Measurements from ENCODE around the gene SIM2. TPM values are rescaled to one million over a fixed set of nuclear protein-coding genes. Genes with fewer than 3 reads are reported as not detected.
"Not testable (repeated sequence)": the region's sequence is repeated elsewhere in the genome, so short reads cannot be mapped to it uniquely, and the experiment has no call there.

The SIM2 gene
- polyA plus RNA-seq, 6 donors from 2014 or later = 0.05 to 0.08 TPM; not detected in 4

DNA sequence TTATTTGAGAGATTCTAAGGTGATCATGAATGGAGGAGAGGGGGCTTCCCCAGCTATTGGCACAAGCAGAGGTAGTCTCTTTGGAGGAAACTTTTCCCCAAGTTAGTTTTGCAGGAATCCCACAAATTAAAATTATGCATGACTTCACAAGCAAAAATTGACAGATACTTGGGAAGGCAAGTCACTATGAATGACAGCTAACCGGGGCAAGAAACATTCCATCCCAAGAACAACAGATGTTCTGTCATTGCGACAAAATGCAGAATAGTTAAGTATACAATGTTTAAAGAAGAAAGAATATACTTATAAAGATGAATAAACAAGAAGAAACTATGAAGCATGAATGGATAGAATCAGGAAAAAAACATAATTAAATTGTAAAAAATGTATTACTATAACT, 27.1 kb upstream of the SIM2 start:
- DNase-seq = no peak
- no peak overlapping the region for H3K27ac Mint-ChIP-seq
- H3K36me3 Mint-ChIP-seq = peaks cover 0 to 8% of the 10 kb centered on the region in 2 donors
- H3K27me3 Mint-ChIP-seq = peaks cover 45 to 78% (median 65%) of the 10 kb centered on the region in 3 donors
- no peak overlapping the region for H3K4me3 Mint-ChIP-seq
- H3K9me3 Mint-ChIP-seq = peaks cover 2 to 16% (median 4%) of the 10 kb centered on the region in 7 donors
- no peaks in the 10 kb centered on the region for H3K4me1 Mint-ChIP-seq
- ATAC-seq (ENCODE audit: low read depth in 2 of 2) = no peak

DNA sequence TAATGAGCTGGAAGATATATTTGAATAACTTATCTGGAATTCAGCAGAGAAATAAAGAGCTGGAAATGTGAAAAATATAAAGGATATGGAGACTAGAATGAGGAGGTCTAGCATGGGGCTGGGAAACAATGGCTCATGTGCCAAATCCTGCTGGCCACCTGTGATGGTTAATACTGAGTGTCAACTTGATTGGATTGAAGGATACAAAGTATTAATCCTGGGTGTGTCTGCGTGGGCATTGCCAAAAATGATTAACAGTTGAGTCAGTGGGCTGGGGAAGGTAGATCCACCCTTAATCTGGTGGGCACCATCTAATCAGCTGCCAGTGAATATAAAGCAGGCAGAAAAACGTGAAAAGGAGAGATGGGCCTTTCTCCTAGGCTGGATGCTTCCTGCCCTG, 26.6 kb upstream of the SIM2 start:
- not testable (repeated sequence) for ATAC-seq (ENCODE audit: low read depth in 2 of 2); H3K27ac Mint-ChIP-seq; DNase-seq; H3K36me3 Mint-ChIP-seq; H3K4me1 Mint-ChIP-seq; H3K4me3 Mint-ChIP-seq
- Mint-ChIP-seq H3K27me3 (peaks cover 49 to 78% (median 66%) of the 10 kb centered on the region in 3 donors), H3K9me3 (peaks cover 2 to 18% (median 4%) of the 10 kb centered on the region in 7 donors)

DNA sequence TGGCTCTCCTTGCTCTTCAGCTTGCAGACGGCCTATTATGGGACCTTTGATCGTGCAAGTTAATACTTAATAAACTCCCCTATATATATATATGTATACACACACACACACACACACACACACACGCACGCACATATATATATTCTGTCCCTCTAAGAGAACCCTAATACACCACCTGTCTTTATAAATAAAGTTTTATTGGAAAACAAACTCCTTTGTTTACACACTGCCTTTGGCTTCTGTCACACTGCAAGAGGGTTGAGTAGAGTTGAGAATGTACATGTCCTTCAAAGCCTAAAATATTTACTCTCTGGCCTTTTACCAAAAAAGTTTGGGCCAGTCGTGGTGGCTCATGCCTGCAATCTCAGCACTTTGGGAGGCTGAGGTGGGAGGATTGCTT, 26.2 kb upstream of the SIM2 start:
- DNase-seq = no peak
- H3K4me3 Mint-ChIP-seq = no peak overlapping the region
- no peak overlapping the region for H3K27ac Mint-ChIP-seq
- H3K9me3 Mint-ChIP-seq = peaks cover 3 to 18% (median 6%) of the 10 kb centered on the region in 7 donors
- H3K36me3 Mint-ChIP-seq = peaks cover 0 to 8% of the 10 kb centered on the region in 2 donors
- H3K4me1 Mint-ChIP-seq = no peaks in the 10 kb centered on the region
- H3K27me3 Mint-ChIP-seq = peaks cover 51 to 78% (median 66%) of the 10 kb centered on the region in 3 donors
- no peak for ATAC-seq (ENCODE audit: low read depth in 2 of 2)

DNA sequence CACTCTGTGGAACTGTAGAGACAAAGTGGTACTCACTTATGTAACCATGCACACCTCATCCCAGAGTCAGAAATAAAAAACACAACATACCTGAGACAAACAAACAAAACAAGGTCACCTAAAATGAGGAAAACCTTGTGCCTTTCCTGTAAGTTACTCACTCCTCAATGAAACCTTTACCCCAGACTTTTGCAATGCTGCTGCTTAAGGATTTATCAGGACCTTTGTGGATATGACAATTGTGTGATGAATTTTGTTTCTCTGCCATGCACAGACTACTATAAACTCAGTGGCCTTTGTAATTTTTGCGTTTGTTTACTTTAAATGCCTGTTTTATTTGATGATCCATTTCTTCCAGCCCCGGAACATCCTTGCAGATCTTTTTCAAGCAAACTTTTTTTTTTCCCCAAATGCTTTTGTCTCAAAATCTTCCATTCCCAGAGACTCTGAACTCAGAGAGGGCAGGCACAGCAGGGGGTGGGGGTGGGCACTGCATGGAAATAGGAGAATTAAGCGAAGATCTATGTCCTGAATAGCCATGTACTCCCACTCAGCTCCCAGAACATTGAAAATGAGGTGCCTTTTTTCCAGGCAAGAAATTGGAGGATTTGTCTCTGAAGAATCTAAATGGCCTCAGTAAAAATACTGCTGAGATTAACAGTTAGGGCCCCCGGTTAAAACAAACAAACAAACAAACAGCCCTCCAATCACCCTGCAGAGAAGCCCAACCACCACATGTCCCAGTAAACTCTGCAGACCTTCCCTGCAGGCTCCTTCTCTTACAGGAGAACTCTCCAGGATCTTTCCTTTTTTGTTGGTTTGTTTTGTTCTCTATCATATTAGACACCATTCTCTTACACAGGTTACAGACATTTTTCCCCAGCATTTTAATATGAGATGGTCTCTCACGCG, 22.6 kb upstream of the SIM2 start:
- peaks cover 12 to 29% of the 10 kb centered on the region in 2 donors for H3K36me3 Mint-ChIP-seq
- H3K27ac Mint-ChIP-seq = no peak overlapping the region
- H3K9me3 Mint-ChIP-seq = peaks cover 11 to 42% (median 24%) of the 10 kb centered on the region in 7 donors
- H3K4me3 Mint-ChIP-seq = no peak overlapping the region
- peaks cover 42 to 75% (median 73%) of the 10 kb centered on the region in 3 donors for H3K27me3 Mint-ChIP-seq
- DNase-seq = no peak
- no peak for ATAC-seq (ENCODE audit: low read depth in 2 of 2)
- no peaks in the 10 kb centered on the region for H3K4me1 Mint-ChIP-seq

DNA sequence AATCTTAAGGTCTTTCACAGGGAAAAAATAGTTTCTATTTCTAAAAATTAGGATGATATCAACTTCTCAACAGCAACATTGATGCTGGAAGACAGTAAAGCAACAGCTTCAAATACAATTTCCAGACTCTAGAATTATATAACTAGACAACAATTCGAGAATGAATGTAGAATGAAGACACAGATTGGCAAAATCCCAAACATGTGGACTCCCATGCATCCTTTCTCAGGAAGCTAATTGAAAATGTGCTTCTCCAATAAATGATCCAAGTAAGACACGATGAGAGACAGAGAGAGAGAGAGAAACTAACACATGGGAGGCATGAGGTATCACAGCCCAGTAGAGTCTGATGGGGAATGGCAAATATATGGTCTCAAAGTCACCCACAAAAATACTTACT, 21.5 kb upstream of the SIM2 start:
- no peak overlapping the region for H3K4me3 Mint-ChIP-seq
- DNase-seq (no peak), ATAC-seq (ENCODE audit: low read depth in 2 of 2) (no peak)
- no peaks in the 10 kb centered on the region for H3K4me1 Mint-ChIP-seq
- peaks cover 14 to 52% (median 32%) of the 10 kb centered on the region in 7 donors for H3K9me3 Mint-ChIP-seq
- H3K27ac Mint-ChIP-seq = no peak overlapping the region
- peaks cover 12 to 41% of the 10 kb centered on the region in 2 donors for H3K36me3 Mint-ChIP-seq
- H3K27me3 Mint-ChIP-seq = peaks cover 42 to 78% (median 76%) of the 10 kb centered on the region in 3 donors

DNA sequence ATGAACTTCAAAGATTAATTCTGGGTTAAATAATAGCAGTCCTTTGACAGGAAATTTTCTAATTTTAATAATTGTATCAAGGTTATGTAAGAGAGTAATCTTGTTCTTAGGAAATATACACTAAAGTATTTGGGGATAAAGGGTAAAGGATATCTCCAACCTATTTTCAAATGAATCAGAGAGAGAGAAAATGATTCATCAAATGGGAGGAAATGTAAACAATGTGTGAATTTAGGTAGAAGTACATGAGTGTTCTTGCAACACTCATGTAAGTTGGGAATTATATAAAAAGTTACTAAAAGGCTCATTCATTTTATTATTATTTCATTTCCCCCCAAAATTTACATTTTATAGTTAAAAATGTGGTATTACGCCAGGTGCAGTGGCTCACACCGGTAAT, 20.4 kb upstream of the SIM2 start:
- H3K4me1 Mint-ChIP-seq = no peaks in the 10 kb centered on the region
- H3K4me3 Mint-ChIP-seq = no peak overlapping the region
- no peak overlapping the region for H3K27ac Mint-ChIP-seq
- H3K36me3 Mint-ChIP-seq = peaks cover 12 to 41% of the 10 kb centered on the region in 2 donors
- no peak for DNase-seq
- no peak for ATAC-seq (ENCODE audit: low read depth in 2 of 2)
- peaks cover 40 to 82% (median 81%) of the 10 kb centered on the region in 3 donors for H3K27me3 Mint-ChIP-seq
- H3K9me3 Mint-ChIP-seq = peaks cover 13 to 57% (median 36%) of the 10 kb centered on the region in 7 donors

DNA sequence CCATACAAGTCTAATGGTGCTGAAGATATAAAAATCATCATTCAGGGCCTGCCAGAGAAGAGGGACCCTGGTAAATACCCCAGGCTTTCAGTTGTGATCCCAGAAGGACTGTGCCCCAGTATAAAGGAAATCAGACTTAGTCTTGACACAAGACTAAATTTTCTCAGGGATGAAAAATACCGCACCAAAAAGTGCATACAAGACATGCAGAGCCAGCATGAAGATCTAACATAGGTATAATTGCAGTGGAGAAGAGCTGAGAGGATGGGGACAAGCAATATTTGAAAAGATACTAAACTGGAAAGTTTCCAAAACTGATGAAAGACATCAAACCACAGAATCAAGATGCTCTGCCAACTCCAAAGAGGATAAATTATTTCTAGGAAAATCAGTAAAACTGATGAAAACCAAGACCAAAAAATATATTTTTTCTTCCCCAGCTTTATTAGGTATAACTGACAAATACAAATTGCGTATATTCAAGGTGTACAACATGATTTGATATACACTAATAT, 17.7 kb upstream of the SIM2 start:
- Mint-ChIP-seq H3K9me3 (peaks cover 10 to 64% (median 36%) of the 10 kb centered on the region in 7 donors), H3K4me3 (no peak overlapping the region), H3K36me3 (peaks cover 12 to 48% of the 10 kb centered on the region in 2 donors), H3K27ac (no peak overlapping the region), H3K27me3 (peaks cover 47 to 86% (median 85%) of the 10 kb centered on the region in 3 donors), H3K4me1 (no peaks in the 10 kb centered on the region)
- no peak for DNase-seq
- ATAC-seq (ENCODE audit: low read depth in 2 of 2) = no peak

DNA sequence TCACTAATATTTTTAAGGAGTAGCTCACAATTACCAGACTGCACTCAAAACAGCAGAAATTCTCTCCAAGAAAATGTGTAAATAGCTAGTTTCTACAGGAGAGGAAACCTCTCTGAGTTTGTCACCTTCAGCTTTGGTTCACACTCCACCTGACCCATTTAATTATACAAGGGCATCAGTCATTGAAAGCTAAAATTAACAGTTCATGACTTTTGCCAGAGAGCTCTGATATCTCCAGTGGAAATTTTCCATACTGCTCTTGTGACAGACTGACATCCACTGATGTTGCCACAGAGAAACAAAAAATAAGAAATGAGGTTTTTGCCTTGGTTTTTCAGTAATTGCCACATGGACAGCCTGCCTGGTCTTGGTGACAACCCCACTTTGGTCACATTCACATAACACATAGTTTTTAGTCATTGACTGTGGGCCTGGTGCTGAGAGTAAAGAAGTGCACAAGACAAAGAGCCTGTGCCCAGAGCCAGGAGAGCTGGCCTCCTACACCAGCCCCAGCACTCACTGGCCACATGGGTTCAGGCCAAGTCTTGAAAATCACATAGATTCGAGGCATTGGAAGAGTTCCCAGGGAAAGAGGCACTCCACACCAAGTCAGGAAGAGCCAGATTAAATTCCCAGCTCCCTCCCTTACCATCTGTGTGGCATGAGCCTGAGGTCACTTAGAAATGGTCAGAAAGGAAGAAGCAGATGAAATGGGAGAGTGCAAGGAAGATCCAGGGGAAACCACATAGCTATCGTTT, 13.8 kb upstream of the SIM2 start:
- peaks cover 8 to 43% (median 26%) of the 10 kb centered on the region in 7 donors for H3K9me3 Mint-ChIP-seq
- H3K27me3 Mint-ChIP-seq = peaks cover 45 to 84% (median 66%) of the 10 kb centered on the region in 3 donors
- ATAC-seq (ENCODE audit: low read depth in 2 of 2) = no peak
- no peaks in the 10 kb centered on the region for H3K4me1 Mint-ChIP-seq
- H3K36me3 Mint-ChIP-seq = peaks cover 6 to 38% of the 10 kb centered on the region in 2 donors
- no peak overlapping the region for H3K4me3 Mint-ChIP-seq
- no peak for DNase-seq
- no peak overlapping the region for H3K27ac Mint-ChIP-seq

DNA sequence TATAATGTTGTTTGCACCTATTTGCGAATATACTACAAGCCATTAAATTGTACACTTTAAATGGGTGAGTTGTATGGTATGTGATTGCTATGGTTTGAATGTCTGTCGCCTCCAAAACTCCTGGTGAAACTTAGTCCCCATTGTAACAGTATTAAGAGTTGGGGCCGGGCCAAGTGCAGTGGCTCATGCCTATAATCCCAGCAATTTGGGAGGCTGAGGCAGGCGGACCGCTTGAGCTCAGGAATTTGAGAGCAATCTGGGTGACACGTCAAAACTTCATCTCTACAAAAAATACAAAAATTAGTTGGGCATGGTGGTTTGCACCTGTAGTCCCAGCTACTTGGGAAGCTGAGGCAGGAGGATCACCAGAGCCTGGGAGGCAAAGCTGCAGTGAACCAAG, 12.0 kb upstream of the SIM2 start:
- Mint-ChIP-seq H3K4me1 (no peaks in the 10 kb centered on the region), H3K9me3 (peaks cover under 1 to 24% (median 12%) of the 10 kb centered on the region in 7 donors), H3K4me3 (no peak overlapping the region), H3K27ac (no peak overlapping the region), H3K27me3 (peaks cover 51 to 77% (median 56%) of the 10 kb centered on the region in 3 donors), H3K36me3 (peaks cover 0 to 20% of the 10 kb centered on the region in 2 donors)
- ATAC-seq (ENCODE audit: low read depth in 2 of 2) = no peak
- no peak for DNase-seq

DNA sequence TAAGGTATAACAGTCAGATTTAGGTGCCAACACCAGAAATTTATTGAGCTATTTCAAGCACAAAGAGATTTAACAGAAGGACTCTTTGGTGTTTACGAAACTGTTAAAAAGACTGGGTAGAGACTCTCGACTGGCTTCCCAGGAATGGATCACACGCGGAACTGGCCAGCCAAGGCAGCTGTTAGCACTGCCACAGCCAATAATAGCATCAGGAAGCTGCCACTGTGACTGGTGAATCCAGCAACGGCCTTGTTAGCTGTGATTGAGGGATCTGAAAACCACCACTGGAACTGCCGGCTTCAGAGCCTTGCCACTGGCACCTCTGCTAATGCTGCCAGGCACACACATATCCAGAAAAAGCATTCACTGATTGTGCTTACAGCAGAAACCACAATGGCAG, 10.6 kb upstream of the SIM2 start:
- Mint-ChIP-seq H3K27ac (no peak overlapping the region), H3K36me3 (peaks cover 0 to 11% of the 10 kb centered on the region in 2 donors), H3K27me3 (peaks cover 38 to 80% (median 62%) of the 10 kb centered on the region in 3 donors), H3K4me1 (peaks cover 0 to 2% (median 0%) of the 10 kb centered on the region in 3 donors), H3K9me3 (peaks cover 0 to 15% (median 7%) of the 10 kb centered on the region in 7 donors), H3K4me3 (no peak overlapping the region)
- no peak for ATAC-seq (ENCODE audit: low read depth in 2 of 2)
- DNase-seq = no peak

DNA sequence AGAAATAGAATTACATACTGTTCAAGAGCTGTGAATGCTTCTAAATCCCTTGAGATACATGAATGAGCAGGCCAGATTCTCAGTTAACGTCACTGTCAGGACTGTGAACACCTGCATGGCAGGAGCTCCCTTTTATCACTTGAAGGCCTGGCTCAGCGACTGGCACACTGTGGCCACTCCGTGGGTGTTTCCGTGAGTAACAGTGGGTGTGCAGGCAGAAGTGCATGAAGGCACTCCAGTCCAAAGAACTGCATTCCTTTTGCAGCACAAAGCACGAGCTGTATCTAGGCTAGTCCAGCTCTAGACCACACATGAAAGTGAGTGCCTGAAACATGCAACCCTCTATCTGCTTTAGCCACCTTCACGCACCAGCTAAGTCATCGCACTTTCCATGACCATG, 9.6 kb upstream of the SIM2 start:
- no peak overlapping the region for H3K4me3 Mint-ChIP-seq
- H3K27me3 Mint-ChIP-seq = peaks cover 40 to 80% (median 65%) of the 10 kb centered on the region in 3 donors
- no peak for ATAC-seq (ENCODE audit: low read depth in 2 of 2)
- H3K4me1 Mint-ChIP-seq = peaks cover 0 to 8% (median 5%) of the 10 kb centered on the region in 3 donors
- H3K9me3 Mint-ChIP-seq = peaks cover 0 to 9% (median 5%) of the 10 kb centered on the region in 7 donors
- H3K27ac Mint-ChIP-seq = no peak overlapping the region
- DNase-seq = no peak
- peaks cover 0 to 11% of the 10 kb centered on the region in 2 donors for H3K36me3 Mint-ChIP-seq

DNA sequence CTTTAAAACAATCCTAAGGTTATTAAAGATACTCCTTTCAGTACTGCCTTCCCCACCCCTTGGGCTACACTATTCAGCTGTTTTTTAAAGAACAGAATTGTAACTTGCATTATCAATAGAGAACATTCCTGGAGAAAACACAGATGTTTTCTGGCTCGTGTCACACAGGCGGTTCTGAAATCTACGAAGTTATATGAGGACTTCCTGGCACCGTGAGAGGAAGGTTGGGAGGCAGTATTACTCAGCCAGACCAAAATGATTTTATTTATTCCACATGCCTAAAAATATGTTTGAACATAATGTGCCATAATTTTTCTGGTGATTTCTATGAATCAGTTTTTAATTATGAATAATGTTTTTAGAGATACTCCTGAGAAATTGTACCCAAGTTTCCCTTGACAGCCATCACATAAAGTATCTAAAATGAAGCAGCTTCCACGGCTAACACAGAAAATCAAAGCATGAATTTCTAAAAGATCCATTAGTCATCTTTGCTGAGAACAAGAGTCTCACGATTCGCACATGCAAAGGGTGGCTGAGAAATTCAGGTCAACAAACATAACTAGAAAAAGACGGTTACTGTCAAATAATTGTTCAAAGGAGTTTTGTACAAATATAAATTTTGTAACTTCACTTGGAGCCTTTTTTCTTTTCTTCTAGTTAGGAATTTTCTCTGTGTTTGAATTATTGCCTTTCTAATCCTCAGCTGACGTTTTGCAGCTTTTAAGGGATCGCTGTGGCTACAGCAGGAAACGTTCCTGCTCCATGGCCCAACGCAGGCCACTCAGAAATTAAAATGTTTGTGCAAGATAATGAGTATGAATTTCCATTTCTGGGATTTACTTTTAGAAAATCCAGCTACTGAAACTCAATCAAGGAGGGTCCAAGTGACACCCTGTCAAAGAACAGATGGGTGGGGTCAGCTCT, 8.0 kb upstream of the SIM2 start:
- H3K36me3 Mint-ChIP-seq = peaks cover 0 to 8% of the 10 kb centered on the region in 2 donors
- H3K4me1 Mint-ChIP-seq = peaks cover 0 to 10% (median 5%) of the 10 kb centered on the region in 3 donors
- ATAC-seq (ENCODE audit: low read depth in 2 of 2) = no peak
- H3K27me3 Mint-ChIP-seq = peaks cover 42 to 82% (median 64%) of the 10 kb centered on the region in 3 donors
- no peak for DNase-seq
- H3K9me3 Mint-ChIP-seq = peaks cover 0 to 7% (median 0%) of the 10 kb centered on the region in 7 donors
- H3K4me3 Mint-ChIP-seq = no peak overlapping the region
- H3K27ac Mint-ChIP-seq = no peak overlapping the region

Data from naive B cell (primary cell).